Measurements from ENCODE around the gene NOL11.

Gene NOL11

DNA sequence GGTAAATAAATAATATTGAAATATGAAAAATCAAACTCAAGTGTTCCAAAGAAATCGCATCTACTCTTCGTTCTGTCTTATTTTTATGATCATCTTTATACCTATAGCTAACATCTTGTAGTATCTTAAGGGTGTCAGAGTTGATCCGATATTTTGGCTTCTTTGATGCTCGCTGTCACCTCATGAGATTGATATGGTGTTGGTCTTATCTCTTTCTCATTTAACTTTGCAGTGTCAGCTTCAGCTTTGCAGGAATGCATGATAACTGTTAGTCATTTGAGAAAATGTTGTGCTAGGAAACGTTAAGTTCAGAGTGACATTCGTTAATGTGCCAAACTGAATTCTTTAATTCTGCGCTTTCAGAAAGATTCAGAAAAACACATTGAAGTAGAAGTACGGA, 19.4 kb downstream of the NOL11 start:
- no peaks in the 10 kb centered on the region for H3K27me3 ChIP-seq (ENCODE audit: insufficient read depth, low read length, poor library complexity, severe bottlenecking)
- H3K9me2 ChIP-seq (replicated peaks; ENCODE audit: low read depth, low read length): no peaks in the 10 kb centered on the region
- no peak overlapping the region for H3K9ac ChIP-seq (ENCODE audit: low read depth, low read length, poor library complexity, severe bottlenecking)
- TF ChIP-seq EZH2phosphoT487 (IDR thresholded peaks at IDR 0.05; ENCODE audit: borderline replicate concordance): no peak
- TF ChIP-seq CTCF (conservative IDR thresholded peaks at IDR 0.05; ENCODE audit: low read length): no peak
- H3K9me3 ChIP-seq (ENCODE audit: insufficient read depth, low read depth, low read length): no peaks in the 10 kb centered on the region
- peaks cover 8% of the 10 kb centered on the region for H3K4me1 ChIP-seq (ENCODE audit: insufficient read depth, low read length, poor library complexity, severe bottlenecking)
- peaks cover 91% of the 10 kb centered on the region for H3K36me3 ChIP-seq (ENCODE audit: insufficient read depth, low read length)
- no peak overlapping the region for H3K4me2 ChIP-seq (ENCODE audit: low read depth, low read length, poor library complexity, severe bottlenecking)
- H3K4me3 ChIP-seq (ENCODE audit: low read length, poor library complexity, severe bottlenecking): no peak overlapping the region
- H4K20me1 ChIP-seq (ENCODE audit: insufficient read depth, low read length, poor library complexity, severe bottlenecking): peaks cover 12% of the 10 kb centered on the region
- H3F3A ChIP-seq (ENCODE audit: low read depth): no peaks in the 10 kb centered on the region
- H2AFZ ChIP-seq (ENCODE audit: low read length): no peak overlapping the region
- peaks cover 8% of the 10 kb centered on the region; the same call in 1 of the 2 replicates for H3K79me2 ChIP-seq (ENCODE audit: insufficient read depth, low read length)

GRCh38 chr17:67742025-67742424, 24.3 kb downstream of the NOL11 start:
- TF ChIP-seq CTCF (conservative IDR thresholded peaks at IDR 0.05; ENCODE audit: low read length) (no peak), EZH2phosphoT487 (IDR thresholded peaks at IDR 0.05; ENCODE audit: borderline replicate concordance) (no peak)
- no peaks in the 10 kb centered on the region for H3K9me2 ChIP-seq (replicated peaks; ENCODE audit: low read depth, low read length)
- no peaks in the 10 kb centered on the region for H3K79me2 ChIP-seq (ENCODE audit: insufficient read depth, low read length)
- H3K36me3 ChIP-seq (ENCODE audit: insufficient read depth, low read length): peaks cover 82% of the 10 kb centered on the region
- no peaks in the 10 kb centered on the region for H4K20me1 ChIP-seq (ENCODE audit: insufficient read depth, low read length, poor library complexity, severe bottlenecking)
- H3F3A ChIP-seq (ENCODE audit: low read depth): no peaks in the 10 kb centered on the region
- H3K4me3 ChIP-seq (ENCODE audit: low read length, poor library complexity, severe bottlenecking): no peak overlapping the region
- H3K4me1 ChIP-seq (ENCODE audit: insufficient read depth, low read length, poor library complexity, severe bottlenecking): no peaks in the 10 kb centered on the region
- H3K9me3 ChIP-seq (ENCODE audit: insufficient read depth, low read depth, low read length): no peaks in the 10 kb centered on the region
- no peaks in the 10 kb centered on the region for H3K27me3 ChIP-seq (ENCODE audit: insufficient read depth, low read length, poor library complexity, severe bottlenecking)
- H3K4me2 ChIP-seq (ENCODE audit: low read depth, low read length, poor library complexity, severe bottlenecking): no peak overlapping the region
- no peak overlapping the region for H2AFZ ChIP-seq (ENCODE audit: low read length)
- no peak overlapping the region for H3K9ac ChIP-seq (ENCODE audit: low read depth, low read length, poor library complexity, severe bottlenecking)

GRCh38 chr17:67746704-67747571, 29.2 kb downstream of the NOL11 start:
- Histone ChIP-seq H3K9ac (ENCODE audit: low read depth, low read length, poor library complexity, severe bottlenecking) (no peak overlapping the region), H3K4me3 (ENCODE audit: low read length, poor library complexity, severe bottlenecking) (no peak overlapping the region), H3K27me3 (ENCODE audit: insufficient read depth, low read length, poor library complexity, severe bottlenecking) (no peaks in the 10 kb centered on the region), H4K20me1 (ENCODE audit: insufficient read depth, low read length, poor library complexity, severe bottlenecking) (no peaks in the 10 kb centered on the region), H3K79me2 (ENCODE audit: insufficient read depth, low read length) (no peaks in the 10 kb centered on the region), H2AFZ (ENCODE audit: low read length) (no peak overlapping the region), H3K9me2 (replicated peaks; ENCODE audit: low read depth, low read length) (no peaks in the 10 kb centered on the region), H3K36me3 (ENCODE audit: insufficient read depth, low read length) (peaks cover 76% of the 10 kb centered on the region), H3K4me2 (ENCODE audit: low read depth, low read length, poor library complexity, severe bottlenecking) (no peak overlapping the region), H3F3A (ENCODE audit: low read depth) (no peaks in the 10 kb centered on the region), H3K9me3 (ENCODE audit: insufficient read depth, low read depth, low read length) (peaks cover 5% of the 10 kb centered on the region; the same call in 1 of the 2 replicates), H3K4me1 (ENCODE audit: insufficient read depth, low read length, poor library complexity, severe bottlenecking) (no peaks in the 10 kb centered on the region)
- TF ChIP-seq EZH2phosphoT487 (IDR thresholded peaks at IDR 0.05; ENCODE audit: borderline replicate concordance) (no peak), CTCF (conservative IDR thresholded peaks at IDR 0.05; ENCODE audit: low read length) (no peak)

All from Loucy (cell line).